MV-4-11 (cell line): ENCODE measurements around the gene IFT43.

Source experiments
- DNase-seq: peaks from one replicate; lab custom pipeline; 2025; lab: John Stamatoyannopoulos, UW

Gene IFT43

GRCh38 chr14:75985618-75986438 lies at the start of gene IFT43:
TSS of gene IFT43 (plus strand) at chr14:75985763. CDS start at chr14:75985787, 24 bp downstream.
- peak; percentile 63 for DNase-seq

DNA sequence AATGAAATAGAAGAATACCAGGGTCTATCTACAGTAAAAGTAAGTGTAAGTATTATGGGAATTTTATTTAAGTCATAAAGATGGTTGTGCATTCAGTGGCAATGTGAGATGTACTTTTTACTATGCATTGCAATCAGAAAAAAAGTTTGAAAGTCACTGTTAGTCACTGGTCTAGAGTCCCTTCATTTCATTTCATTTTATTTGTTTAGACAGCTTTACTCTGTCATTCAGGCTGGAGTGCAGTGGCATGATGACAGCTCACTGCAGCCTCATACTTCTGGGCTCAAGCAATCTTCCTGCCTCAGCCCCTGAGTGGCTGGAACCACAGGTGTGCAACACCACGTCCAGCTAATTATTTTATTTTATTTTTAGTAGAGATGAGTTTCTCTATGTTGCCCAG lies 46.4 kb upstream of the IFT43 start:
- DNase-seq, result no peak

GRCh38 chr14:75941030-75941429 lies 44.5 kb upstream of the IFT43 start:
- no peak for DNase-seq

GRCh38 chr14:75944607-75945241 lies 40.8 kb upstream of the IFT43 start:
- DNase-seq, result no peak

GRCh38 chr14:75946785-75947184 lies 38.8 kb upstream of the IFT43 start:
- DNase-seq, result no peak

DNA sequence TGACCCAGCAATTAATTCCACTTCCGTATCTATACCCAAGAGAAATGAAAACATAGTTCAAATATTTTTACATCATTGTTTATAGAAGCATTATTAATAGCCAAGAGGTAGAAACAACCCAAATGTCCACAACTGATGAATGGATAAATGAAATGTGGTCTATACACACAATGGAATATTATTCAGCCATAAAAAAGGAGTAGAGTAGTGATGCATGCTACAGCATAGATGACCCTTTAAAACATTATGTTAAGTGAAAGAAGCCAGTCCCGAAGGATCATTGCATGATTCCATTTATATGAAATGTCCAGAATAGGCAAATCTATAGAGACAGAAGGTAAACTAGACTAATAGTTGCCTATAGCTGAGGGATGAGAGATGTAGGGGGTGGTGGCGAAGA lies 33.1 kb upstream of the IFT43 start:
- no peak for DNase-seq

DNA sequence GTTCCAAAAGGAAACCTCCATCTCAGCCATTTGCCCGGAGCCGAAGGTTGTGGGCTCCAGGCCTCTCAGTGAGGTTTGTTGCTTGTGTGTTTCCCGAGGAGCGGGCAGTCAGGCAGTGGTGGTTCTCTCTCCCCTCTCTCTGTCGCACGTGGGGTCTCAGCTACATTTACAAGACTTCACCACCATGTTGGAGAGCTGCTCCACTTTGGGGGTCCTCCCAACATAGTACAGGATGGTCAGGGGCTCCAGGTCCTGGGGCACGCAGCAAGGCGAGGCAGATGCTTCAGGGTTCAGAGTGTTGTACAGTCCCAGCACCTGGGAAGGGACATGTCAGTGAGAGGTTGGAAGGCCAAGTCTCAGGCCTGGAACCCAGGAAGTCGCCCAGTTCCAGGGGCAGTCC lies 26.5 kb upstream of the IFT43 start:
- no peak for DNase-seq

- no peak for DNase-seq
These were observed 25.3 kb upstream of the IFT43 start for GRCh38 chr14:75960231-75960630.

GRCh38 chr14:75961662-75962061 lies 23.9 kb upstream of the IFT43 start:
- no peak for DNase-seq

- DNase-seq, result no peak
These were observed 17.7 kb upstream of the IFT43 start for GRCh38 chr14:75967866-75968265.

DNA sequence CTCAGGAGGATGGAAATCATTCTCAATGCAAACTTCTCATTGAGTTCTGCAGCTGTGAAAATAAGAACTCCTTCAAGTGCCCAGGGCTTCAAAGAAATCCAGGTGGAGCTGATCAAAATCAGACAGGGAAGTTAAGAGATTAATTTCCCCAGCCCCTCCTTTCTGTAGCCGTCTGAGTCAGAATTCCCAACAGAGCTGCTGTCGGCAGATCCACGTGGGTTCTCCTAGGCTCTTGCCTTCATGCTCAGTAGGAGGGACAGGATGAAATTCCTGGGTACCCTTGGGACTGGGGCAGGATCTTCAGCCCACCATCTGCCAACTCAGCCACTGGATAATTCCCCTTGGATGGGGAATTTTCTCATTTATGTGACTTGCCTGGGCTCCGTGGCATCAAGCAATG lies 17.1 kb upstream of the IFT43 start:
- DNase-seq, result no peak

- no peak for DNase-seq
These were observed 16.4 kb upstream of the IFT43 start for GRCh38 chr14:75969126-75969525.

DNA sequence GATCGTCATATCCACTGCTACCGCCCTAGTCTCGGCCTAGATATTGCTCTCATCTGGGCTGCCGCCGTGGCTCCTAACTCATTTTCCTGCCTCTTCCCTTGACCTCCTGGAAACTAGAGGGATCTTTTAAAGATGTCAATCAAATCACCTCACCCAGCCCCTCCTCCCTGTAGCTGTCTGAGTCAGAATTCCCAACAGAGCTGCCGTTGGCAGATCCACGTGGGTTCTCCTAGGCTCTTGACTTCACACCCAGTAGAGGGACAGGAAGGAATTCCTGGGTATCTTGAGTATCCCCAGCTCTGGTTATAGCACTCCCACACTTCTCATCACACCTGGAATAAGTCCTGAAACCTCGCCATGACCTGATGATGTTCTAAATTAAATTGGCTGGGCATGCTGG lies 15.7 kb upstream of the IFT43 start:
- DNase-seq, result no peak

- DNase-seq, result no peak
These were observed 14.6 kb upstream of the IFT43 start for GRCh38 chr14:75970989-75971388.

- DNase-seq, result no peak
These were observed 14.1 kb upstream of the IFT43 start for GRCh38 chr14:75971509-75971908.

- DNase-seq, result no peak
These were observed 12.7 kb upstream of the IFT43 start for GRCh38 chr14:75972801-75973421.

GRCh38 chr14:75976826-75977581 lies 8.6 kb upstream of the IFT43 start:
- DNase-seq, result no peak

DNA sequence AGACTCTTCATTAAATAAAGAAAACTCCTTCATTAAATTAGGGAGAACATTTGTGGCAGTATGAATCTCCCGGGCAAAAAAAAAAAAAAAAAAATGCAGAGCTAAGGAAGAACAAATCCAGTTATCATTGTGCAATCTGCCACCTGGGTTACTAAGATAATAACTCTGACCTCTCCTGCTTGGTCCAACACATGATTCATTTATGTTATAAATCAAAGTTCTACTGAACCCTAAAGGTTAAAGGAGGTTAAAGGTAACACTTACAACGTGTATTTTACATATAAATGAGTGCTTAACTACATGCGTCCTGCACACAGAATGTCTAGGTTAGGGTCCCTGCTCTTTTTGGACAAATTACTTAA lies 8.0 kb upstream of the IFT43 start:
- DNase-seq, result no peak

DNA sequence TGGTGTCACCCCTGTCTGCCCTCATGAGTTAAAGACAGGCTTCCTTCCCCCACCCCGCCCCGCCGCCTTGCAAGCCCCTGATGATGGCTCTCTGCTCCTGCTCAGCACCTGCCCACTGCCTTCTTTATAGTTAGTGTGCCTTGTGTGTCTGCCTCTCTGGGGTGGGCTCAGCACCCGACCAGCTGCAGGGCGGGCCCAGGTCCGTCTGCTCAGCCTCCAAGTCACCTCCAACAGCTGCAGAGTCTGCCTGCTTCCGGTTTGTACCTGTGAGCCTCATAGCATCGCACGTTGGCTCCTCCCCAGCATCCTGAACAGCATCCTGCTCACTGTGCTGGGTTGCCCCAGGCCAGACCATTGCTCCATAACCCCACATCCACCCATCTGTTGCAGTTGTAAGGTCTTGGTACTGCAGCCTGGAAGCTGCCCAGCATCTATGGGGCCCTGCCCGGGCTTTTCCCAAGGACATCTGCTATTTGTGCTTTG lies 7.3 kb upstream of the IFT43 start:
- DNase-seq, result no peak

GRCh38 chr14:75979071-75979571 lies 6.4 kb upstream of the IFT43 start:
- no peak for DNase-seq

- DNase-seq, result no peak
These were observed 5.7 kb upstream of the IFT43 start for GRCh38 chr14:75979648-75980565.
